Stimulated activated CD4-positive, alpha-beta T cell treated with anti-CD3 and anti-CD28 coated beads, Interleukin-1b, Interleukin-23, amount 100 ng/mL, for 48 hours (primary cell): ENCODE data around the gene SHB.

Experiments
- DNase-seq: peaks from one replicate; pipeline ENCODE4 v3.0.0-alpha.2; 2020

SHB gene

DNA sequence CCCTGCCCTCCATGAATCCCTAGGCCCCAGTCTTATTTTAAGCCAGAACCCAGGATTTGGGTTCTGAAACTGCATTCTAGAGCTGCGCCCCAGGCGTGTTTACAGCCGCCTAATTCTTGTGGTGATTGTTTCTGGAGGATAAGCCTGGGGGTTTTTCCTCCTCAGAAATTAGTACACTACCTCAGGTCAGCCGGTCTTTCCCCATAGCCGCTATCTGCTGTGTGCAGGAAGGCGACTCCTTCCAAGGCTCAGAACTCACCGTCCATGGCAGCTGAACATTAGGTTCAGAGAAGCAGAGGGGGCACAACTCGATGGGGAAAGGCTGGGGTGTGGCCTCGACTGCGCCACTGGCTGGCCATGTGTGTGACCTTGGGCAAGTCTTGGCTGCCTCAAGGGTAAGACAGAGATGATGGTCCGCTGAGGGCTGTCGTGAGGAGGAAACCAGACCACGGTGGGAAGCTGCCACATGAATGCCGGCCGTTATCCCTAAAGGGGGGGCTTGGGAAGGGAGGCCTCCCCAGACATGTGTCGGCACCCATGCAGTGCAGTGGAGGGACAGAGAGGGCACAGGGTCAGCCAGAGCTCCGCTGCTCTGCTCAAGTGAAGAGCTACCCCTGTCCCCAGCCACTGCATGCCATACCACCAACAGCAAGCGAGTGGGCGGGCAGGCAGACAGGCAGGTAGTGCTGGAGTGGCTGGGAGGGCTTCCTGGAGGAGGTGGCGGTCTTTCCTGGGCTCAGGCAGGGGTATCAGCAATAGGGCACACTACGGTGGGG is 28.9 kb downstream of the SHB start:
- DNase-seq, result no peak

DNA sequence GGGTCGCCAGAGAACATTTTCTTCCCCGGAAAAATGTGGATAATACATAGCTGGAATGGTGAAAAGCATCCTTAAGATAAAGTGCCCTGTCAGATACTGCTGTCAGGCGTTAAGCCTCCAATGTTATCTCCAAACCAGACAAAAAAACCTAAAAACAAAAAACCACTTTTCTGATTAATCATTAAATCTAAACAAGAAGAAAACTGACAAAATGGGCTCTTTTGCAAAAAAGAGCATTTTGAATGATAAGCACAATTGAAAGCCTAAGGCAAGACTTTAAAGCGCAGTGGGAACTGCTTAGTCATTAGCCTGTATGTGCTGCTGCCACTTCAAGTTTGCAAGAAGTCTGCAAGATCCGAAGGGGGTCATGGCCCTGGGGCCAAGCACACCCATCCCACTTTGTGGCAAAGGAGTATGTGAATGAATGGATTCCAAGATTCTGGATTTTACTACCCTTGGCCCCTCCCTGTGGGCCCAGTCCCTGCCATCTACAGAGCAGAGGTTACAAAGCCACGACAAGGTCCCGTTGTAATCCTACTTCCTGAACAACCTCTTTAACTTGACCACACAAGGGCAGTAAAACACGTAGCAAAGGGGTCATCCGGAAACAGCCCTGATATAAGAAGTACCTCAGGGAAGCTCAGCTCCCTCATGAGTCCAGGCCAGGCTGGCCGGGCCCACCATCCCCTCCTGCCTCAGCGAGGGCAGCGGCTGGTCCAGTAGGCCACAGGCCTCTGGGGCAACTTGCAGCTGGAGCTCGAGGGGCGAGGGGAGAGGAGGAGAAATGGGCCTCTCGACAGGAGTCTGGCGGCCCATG is 29.7 kb downstream of the SHB start:
- DNase-seq, result no peak

DNA sequence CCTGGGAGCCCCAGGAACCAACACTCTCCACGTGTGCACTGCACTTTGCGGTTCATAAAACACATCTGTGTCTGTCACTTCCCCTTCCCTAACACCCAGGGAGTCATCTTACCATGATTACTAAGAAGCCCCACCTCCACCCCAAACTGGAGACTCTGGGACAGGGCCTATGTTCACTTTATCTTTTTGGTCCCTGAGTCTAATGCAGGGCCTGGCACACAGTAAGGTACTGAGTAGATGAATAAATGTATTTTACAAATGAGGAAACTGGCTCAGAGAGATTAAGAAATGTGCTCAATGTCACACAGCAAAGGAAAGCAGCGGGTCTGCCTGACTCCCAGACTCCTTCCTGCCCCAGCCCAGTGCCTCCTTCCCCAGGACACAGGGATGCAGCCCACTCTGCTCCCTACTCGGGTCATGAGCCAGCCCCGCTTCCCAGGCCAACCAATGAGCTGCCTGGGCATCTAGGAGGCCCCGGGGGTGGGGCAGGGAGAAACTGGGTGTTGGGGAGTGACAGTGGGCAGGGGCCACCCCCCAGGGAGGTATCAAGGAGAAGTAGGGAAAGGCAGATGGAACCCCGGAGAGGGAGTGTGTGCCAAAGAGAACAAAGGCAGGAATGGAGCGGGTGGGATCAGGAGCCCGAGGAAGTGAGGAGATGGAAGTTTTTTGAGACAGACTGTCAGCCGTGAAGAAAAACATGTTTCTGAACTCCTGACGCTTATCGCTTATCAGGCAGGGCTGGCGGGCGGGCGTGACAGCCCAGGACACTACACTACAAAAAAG is 30.5 kb downstream of the SHB start:
- no peak for DNase-seq

DNA sequence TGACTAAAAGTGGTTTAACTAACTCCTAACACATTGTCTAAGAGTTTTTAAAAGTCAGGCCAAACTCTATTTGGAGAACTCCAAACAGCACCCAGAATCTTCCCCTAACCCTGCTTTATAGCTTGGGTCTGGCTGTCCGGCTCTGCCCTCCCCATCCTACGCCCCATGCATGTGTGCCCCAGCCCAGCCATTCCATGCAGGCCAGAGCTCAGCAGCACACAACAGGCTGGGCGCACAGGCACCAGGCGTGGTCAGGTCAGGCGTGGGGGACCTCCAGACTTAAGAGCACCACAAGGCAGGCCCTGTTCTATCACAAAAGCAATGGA is 31.1 kb downstream of the SHB start:
- no peak for DNase-seq

DNA sequence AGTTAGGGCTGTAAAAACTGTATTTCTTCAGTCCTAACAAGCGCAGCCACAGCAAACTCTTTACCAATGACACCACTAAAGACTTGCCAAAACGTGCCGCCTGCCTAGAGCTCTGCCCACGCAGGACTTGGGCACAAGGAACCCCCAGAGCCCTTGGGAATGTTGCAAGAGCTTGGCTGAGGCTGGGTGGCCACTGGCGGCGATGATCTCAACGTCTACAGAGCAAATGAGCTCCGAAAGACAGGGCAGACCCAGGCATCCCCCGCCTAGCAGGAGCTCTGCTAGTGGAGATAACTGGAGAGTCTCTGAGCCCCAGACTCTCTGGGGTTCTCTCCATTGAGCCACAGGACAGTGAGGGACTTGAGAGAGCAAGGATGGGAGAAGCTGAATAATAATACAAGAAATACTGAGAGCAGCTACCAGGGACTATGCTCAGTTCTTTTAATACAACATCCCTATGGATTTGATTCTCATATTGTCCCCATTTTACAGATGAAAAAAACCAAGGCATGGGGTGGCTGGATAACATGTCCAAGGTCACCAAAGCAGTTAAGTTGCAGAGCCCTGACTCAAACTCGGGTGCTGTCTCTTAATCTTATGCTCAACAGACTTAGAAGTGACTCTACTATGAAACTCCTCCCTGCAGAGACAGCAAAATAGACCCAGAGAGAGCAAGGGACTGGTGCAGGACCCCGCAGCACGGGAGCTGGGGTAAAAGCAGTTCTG is 32.5 kb downstream of the SHB start:
- DNase-seq, result no peak

DNA sequence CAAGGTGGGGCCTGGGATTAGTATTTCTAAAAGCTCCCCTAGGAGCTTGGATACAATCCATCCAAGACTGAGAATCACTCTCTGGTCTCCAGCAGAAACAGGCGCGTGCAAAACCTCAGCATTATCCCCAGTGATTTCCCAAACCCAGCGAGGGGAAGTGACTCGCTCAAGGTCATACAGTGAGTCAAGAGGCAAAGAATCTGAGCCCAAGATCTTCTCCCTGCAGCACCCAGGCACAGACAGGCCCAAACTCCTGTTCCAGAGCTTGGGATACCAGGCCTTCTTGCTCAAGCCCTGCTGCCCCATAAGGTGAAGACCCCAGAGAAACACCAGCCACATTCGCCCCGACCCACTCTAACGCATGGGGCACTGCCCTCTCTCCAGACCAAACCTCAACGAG is 33.2 kb downstream of the SHB start:
- DNase-seq, result peak; percentile 5

DNA sequence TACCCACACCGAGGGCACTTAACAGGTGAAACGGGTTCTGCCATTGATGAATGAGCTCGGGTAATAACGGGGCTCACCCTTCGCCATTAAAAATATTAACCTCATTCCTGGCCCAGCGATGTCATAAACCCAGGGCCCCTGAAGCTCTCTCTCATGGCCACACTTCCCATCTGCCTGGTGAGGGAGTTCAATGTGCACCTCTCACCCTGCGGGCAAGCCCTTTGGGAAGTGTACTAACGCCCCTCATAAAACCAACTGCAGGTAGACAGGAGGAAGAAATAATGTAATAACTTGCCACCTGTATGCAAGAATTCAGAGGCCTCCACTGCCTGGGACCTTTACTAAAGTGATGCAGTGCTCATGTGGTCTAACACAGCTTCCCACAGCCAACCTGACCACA is 35.1 kb downstream of the SHB start:
- DNase-seq, result no peak

DNA sequence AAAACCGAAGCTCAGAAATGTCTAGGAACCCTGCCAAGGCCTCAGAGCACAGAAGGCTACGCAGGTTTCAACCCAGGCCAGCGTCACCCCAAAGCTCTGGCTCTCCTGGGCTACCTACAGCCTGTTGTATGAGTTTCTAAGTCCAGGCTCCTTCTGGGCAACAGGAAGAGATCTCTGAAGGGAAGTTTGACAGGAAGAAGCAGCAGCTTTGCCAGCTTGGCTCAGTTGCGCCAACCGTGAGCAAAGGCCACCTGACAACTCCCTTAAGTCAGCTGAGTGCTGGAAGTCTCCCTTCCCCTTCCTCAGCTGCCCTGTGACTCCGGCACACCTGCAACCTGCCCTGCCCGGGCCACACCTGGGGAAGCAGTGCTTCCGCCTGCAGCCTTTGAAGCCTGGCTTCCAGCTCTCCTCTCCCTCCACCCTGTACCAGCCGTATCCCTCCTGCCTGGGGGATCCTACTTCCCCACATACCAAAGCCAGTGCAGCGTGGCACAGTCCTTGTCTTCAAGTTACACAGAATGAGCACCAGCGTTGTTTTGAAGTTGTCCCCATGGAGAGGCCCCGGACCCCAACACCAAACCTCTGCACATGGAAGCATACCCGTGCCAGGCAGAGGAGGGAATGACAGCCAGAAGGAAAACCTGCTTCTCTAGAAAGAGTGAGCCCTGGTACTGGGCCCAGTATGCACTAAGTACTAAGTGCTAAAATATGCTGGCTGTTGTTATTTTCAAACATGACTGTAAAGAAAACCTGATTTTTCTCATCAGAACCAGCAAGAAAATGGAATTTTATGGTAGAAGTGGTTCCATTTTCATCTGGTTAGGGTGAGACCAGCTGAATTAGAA is 36.5 kb downstream of the SHB start:
- no peak for DNase-seq

DNA sequence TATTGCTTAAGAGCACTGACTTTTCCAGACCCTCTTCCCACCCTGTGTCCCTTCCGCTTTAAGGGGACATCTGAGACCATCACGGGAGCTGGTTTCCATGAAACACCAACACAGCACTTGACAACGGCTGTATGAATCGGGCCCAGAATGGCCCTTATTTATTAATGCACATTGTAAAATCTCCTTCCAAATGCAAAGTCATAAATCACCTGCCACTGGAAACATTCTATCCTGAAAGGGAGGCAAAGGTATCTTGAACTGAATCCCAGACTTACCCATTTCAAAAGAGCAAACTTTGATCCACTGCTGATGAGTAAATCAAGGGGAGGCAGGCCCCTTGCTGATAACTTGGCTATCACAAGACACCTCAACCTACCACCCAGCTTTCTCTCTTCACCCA is 37.4 kb downstream of the SHB start:
- no peak for DNase-seq

DNA sequence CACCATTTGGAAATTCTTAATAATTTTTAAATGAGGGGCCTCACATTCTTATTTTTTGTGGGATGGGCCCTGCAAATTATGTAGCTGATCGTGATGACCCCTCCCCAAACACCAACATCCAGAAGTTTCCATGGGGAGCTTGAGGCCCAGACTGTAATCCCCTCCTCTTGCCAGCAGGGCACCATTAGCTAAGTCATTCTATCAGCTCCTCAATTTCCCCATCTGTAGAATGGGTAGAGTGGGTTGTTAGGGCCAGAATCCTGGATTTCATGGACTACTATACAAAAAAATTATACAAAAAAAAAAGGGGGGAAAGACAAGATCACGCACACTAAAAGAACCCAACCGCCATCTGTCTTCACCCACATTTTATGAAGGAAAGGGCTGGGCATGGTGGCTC is 38.4 kb downstream of the SHB start:
- no peak for DNase-seq

DNA sequence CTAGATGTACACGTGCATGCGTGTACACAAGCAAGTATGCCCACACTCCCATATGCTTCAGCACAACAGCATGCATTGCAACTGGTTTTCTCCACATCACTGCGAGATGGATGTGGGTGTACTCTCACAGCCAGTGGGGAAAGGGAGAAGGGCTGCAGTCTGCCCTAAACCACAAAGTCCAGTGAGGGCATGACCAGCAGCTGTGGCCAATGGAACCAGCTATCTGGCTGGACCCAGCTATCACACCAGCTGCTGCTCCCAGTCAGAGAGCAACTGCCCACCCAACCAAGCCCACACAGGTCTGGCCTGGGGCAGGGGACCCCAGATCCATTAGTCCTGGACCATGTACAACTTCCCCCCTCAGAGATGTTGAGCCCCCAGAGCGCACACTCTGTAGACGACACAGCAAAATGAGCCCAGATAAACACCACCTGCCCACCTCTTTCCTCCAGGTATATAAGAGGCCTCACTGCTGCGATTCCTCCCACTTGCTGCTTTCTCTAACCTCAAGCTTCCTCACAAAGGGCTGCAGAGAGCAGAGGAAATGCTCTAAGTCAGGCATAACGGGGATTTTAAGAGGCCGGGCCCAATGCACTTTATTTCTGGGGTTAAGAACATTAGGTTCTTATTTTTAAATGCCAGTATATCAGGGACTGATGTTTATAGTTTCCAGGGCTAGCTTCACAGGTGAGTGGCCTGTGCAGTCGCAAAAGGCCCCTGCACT is 39.0 kb downstream of the SHB start:
- no peak for DNase-seq

DNA sequence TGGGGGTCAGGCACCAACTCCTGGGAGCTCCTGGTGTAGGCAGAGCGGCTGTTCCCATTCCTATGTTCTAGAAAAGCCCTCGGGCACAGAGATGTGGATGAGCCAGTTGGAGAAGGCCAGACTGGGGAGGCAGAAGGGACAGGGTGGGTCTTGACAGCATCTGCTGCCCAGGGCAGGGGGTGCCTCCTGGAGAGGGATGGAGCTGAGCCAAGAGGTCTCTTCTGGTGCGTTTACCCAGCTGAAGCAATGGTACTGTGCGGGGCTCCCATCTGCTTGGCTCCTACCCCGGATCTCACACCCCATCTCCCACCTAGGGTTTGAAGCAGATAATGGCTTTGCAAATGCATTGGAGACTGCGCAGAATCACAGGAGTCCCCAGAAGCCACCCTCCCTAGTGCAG is 41.3 kb downstream of the SHB start:
- DNase-seq, result no peak

DNA sequence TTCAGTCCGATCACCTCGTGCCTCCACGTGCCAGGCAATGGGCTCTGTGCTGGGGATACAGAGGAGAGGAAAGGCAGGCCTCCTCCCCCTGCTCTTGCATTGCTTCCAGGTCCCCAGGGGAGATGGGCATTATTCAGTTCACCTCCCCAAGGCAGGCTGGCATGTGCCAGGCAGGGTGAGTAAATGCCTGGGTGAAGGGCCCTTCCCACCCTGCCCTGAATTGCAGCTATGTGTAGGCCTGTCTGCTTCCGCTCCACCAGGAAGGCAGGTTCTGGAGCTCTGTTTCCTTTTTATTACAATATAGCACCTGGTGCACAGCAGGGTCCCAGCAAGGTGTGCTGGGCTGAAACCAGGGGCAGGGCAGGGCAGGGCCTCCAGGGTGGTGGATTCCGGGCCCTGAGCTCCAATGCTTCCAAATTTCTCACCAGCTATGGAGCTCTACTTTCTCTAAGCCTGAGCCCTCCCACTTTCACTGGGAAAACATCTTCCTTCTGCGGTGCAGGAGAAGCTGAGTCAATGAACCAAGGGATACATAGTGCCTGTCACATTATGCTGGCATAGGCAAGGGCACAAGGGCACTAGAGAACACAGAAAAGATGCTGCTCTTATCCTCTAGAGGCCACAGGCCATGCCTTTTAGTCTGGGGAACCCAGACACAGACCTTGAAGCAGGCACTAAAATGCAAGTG is 42.0 kb downstream of the SHB start:
- no peak for DNase-seq

DNA sequence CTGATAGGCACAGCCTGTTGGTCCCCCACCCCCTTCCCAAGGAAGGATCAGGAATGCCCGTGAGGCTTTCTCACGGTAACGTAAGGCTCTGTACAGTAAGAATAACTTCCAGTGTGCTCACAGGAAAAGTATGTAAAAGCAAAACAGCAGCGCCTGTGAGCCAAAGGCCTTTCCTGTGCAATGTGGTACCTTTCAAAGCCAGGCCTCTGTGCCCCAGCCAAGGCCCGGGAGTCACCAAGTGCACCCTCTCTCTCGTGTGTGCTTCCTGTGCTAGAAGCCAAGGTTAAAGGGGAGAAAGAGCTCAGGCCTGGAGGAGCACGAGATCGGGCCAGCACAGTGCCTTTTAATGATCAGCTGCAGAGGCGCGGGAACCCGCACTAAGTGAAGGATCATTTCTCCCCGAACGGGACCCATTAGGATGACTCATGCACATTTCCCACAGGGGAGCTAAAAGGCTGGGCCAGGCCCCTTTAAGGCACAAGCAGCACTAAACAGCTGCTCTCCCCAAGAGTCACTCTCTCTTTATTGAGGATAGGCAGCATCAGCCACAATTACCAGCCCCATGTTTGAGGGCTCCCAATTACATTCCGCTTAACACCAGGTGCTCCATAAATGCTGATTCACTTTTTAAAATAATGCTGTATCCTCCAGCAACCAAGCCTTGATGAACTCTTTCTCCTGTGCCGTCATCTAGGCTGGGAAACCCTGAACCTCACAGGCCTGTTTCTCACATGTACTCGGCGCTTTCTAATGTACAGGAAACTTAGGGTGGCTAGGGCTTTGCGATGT is 42.8 kb downstream of the SHB start:
- no peak for DNase-seq

DNA sequence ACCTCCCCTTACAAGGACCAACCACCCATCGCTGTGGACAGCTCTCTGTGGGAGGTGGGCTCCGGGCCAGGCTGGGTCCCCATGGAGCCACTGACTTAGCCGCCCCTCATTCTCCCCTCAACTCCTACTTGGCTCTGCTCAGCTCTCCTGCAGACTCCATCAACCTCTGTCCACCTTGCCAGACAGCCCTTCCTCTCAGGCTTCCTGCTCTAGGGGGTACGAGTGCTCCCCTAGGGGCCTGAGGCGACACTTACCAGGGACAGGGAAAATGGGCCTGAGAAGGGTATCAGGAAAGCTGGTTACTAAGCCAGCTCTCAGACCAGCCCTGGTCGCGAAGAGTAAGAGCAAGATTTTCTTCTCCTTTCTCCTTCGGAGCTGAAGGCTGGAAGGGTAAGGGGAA is 43.9 kb downstream of the SHB start:
- DNase-seq, result no peak

DNA sequence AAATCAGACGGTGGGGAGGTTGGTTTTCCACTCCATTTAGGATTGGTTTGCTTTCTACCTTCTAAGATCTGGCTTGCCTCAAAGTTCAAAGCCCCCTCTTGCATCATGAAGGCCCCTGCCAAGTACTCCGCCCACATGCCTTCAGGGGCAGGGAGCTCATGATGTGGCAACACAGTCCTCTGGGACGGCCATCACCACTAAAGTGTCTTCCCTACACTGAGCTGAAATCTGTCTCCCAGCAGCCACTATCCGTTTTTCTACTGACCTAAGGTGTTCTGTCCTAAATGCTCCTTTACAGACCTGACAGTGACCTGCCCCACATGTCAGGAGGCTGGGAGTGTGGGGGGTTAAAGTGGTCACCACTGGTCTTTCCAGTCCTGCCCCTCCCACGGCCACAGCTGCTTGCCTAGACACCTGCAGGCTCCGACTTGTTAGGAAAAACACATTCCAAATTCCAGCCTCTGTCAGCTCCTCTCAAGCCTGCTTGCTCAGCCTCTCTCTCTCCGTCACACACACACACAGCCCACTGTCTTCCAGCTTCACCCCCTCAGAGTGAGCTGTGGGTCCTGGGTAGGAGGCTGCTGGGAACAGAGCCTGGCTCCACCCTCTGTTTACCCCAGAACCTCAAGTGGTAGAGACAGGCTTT is 44.9 kb downstream of the SHB start:
- DNase-seq, result no peak

DNA sequence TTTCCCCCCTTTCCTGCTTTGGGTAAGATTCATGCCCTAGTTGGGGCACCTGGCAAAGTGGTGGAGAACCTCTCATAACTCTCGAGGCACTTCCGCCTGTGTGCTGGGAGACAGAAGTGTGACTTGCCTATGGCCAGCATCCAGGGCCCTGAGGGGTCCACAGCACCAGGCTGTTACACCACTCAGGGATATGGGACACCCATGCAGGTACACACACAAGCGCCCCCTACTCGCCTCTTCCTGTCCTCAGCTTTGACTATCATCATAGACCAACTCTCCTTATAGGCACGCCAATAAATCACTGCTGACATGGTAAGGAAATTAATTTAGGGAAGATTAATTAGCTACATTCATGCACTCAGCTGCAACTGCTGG is 45.4 kb downstream of the SHB start:
- no peak for DNase-seq

DNA sequence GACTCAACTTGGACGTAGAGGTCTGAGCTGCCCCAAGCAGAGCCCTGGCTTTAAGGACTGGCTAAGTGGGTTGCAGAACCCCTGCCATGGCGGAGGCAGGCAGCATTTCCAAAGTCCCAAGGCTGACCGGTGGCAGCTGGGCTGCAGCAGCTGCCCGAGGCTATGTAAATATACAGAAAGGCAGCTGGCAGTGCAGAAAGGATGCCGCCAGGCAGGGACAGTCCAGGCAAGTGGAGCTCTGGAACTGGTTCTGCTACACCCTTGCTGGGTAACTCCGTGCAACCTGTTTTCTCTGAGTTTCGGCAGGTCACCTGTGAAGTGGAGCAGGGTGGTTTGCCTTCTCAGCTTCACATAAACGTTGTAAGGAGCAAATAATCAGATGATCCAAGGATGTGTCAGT is 46.0 kb downstream of the SHB start:
- DNase-seq, result no peak

DNA sequence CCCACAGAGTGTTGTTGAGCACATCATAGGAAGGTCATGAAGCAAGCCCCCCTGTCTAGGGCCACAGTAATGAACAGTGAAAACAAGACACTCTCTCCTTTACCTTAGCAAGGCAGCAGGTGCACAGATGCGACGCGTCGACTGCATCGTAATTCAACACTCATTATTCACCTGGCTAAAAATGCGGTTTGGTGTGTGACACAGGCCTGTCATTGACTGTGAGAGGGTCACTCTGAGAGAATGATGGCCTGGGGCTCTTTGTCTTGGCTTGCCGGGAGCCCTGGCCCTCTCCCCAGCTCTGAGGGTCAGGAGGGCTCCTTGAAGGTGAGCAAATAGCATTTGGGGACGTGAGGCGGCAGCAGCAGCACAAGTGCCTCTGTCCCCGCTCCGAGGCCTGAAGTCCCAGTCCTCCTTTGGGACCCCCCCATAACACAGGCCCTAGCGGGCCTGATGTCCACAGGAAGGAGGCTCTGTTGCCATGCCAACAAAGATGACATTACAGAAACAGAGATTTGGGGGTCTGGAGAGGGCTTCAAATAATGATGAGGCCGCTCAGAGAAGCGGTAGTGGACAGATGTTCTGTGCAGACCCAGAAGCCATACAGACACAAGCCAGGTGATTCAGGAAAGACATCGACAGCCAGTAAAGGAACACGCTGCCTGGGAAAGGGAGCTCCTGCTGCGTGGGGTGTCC is 46.7 kb downstream of the SHB start:
- no peak for DNase-seq
